Right renal cortex interstitium (tissue), 3 donors: Measurements from ENCODE around the gene MEIS3. TPM values are rescaled to one million over a fixed set of nuclear protein-coding genes. Genes with fewer than 3 reads are reported as not detected.
"Not testable (repeated sequence)": the region's sequence is repeated elsewhere in the genome, so short reads cannot be mapped to it uniquely, and the experiment has no call there.

Source experiments
- DNase-seq, 3 donors: peaks; one replicate each; pipeline ENCODE4 v3.0.0-alpha.2; 2013; ENCODE audit warnings: low read depth in 3 of 3, low spot score in 2 of 3
- polyA plus RNA-seq, 3 donors: library from polyadenylated mRNA; unstranded; fragments of 120-200 nt; gene quantifications; one replicate each; pipeline ENCODE4 v1.2.1, GENCODE V29; 2013; ENCODE audit not compliant: insufficient read length in 3 of 3

Gene MEIS3
- polyA plus RNA-seq, 3 donors: 15.3 to 19.2 (median 17.9) TPM

DNA sequence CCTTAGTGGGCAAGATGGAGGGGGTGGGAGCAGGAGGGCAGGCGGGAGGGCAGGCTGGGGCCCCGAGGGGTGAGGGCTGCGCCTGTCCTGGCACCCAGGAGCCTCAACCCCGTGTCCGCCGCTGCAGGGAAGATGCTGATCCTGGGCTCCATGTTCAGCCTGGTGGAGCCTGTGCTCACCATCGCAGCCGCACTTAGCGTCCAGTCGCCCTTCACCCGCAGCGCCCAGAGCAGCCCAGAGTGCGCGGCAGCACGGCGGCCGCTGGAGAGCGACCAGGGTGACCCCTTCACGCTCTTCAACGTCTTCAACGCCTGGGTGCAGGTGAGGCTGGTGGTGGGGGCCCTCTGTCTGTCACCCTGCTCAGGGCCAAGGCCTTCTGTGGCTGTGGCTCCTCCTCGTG, 46.7 kb downstream of the MEIS3 start:
- no peak for DNase-seq

DNA sequence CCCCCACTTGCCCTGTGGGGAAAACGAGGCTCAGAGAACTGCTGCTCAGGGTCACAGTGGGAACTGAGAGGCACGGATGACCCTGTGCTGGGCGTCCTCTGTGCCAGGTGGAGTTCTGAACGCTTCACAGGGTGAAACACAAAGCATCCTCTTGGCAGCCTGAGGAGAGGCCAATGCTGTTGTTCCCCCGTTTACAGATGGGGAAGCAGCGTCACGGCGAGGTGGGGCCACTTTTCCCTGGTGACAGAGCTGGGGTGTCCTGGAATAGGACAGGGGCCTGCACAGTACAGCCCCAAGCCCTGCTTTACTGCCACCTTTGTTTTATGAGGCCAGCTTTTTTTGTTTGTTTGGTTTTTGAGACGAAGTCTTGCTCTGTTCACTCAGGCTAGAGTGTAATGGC, 48.1 kb downstream of the MEIS3 start:
- no peak for DNase-seq

DNA sequence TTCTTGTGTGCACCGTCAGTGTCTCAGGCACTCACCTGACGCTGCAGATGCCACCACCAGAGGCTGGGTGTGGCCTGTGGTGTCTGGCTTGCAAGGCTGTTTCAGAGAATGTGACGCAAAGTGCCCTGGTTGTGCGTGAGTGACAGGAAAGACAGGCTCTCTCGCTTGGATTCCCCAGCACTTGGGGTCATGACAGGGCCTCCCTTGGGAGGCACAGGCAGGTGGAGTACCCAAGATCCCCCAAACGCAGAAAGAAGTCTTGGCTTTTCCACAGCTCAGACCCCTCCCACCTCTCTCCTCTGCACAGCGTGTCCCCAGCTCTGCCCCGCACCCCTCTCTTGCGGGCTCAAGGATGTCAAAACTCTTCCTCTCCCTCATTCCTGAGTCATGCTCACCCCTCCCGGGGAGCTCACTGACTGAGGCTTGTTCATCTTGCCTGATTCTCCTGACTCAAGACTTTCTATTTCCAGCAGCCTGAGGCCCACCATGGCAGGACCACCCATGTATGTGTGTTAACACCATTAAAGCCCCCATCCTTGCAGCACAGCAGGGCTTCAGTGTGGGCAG, 49.2 kb downstream of the MEIS3 start:
- no peak for DNase-seq

DNA sequence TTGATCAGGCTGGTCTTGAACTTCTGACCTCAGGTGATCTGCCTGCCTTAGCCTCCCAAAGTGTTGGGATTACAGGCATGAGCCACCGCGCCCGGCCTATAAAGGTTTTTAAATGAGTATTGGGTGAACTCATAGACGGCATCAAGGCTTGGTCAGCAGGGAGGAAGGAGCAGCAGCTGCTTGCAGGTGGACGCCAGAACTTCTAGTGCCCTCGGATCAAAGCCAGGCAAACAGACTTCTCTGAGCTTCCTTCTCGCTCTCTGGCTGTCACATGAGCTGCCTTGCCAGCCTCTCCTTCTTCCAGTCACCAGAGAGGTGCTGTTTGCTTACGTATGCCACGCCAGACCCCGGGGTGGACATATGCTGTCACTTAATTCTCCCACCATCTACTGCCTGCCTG, 53.9 kb downstream of the MEIS3 start:
- not testable (repeated sequence) for DNase-seq

DNA sequence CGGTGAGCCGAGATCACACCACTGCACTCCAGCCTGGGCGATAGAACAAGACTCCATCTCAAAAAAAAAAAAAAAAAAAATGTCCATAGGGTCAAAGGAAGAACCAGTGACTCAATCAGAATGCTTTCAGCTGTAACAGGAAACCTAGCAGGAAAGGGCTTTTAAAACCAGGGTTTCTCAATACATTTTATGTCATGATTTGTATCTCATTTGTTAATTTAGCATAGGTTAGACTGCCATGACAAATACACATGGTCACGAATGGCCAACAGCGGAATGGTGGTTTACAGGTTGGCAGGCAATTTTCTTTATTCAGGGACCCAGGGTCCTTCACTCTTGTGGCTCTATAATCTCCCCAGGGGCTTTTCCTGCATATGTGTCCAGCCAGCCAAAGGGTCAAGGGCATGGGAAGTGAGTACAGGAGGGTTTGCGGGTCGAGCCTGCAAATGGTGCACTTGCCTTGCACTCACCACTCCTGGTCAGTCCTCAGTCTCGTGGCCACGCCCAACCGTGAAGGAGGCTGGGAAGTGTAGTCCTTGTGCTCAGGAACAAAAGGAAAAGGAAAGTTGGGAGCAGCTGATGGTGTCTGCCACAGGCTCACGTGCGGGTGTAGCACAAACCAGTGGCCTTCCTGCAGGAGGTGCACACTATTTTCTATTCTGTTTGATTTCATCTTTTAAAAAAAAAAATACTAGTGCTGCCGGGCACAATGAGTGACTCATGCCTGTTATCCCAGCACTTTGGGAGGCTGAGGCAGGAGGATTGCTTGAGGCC, 55.4 kb downstream of the MEIS3 start:
- no peak for DNase-seq

GRCh38 chr19:47362321-47362720, 57.0 kb downstream of the MEIS3 start:
- no peak for DNase-seq

- DNase-seq: no peak
Observed at GRCh38 chr19:47358936-47359335, 60.4 kb downstream of the MEIS3 start.

DNA sequence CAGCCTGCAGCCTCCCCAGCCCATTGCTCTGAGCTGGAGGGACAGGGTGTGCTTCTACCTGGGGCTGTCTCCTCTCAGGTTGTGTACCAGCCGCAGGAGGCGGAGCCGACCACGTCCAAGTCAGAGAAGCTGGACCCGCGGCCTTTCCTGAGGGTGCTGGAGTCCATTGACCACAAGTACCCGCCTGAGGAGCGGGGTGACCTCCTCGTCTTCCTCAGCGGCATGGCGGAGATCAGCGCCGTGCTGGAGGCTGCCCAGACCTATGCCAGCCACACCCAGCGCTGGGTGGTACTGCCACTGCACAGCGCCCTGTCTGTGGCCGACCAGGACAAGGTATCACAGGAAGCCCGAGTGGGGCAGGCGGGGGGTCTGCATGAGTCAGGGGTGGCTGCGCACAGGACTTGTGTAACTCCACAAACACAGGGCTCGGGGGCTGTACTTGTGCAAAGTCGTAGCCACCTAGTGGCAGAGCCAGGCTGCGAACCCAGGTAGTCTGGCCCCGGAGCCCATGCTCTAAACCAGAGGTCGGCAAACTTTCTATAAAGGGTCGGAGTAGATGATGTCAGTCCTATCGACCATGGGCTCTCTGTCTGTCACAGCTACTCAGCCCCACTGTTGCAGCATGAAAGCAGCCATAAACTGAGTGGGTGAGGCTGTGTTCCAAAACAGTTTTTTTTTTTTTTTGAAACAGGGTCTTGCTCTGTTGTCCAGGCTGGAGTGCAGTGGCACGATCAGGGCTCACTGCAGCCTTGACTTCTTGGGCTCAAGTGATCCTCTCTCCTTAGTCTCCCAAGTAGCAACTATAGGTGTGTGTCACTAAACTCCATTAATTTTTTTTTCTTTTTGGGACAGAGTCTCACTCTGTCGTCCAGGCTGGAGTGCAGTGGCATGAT, 61.3 kb downstream of the MEIS3 start:
- no peak for DNase-seq

- no peak for DNase-seq
Observed at GRCh38 chr19:47356900-47357299, 62.4 kb downstream of the MEIS3 start.

DNA sequence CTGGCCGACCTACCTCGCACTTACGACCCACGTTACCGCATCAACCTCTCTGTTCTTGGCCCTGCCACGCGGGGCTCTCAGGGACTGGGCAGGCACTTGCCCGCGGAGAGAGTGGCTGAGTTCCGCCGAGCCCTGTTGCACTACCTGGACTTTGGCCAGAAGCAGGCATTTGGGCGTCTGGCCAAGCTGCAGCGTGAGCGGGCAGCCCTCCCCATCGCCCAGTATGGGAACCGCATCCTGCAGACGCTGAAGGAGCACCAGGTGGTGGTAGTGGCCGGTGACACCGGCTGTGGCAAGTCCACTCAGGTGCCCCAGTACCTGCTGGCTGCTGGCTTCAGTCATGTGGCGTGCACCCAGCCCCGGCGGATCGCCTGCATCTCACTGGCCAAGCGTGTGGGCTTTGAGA, 66.0 kb downstream of the MEIS3 start:
- DNase-seq: no peak

Other genes with a start within 250 kb of the MEIS3 start
- 1 to 10 TPM; 1.1 to 1.2 (median 1.1) TPM for gene BBC3, start 188.3 kb downstream of the MEIS3 start, polyA plus RNA-seq
- 10 to 100 TPM; 18.9 to 20.4 (median 19.9) TPM for gene CCDC9, start 163.0 kb downstream of the MEIS3 start, polyA plus RNA-seq
- 1 to 10 TPM; 5.1 to 6.1 (median 5.5) TPM for gene INAFM1, start 144.6 kb downstream of the MEIS3 start, polyA plus RNA-seq
- 1 to 10 TPM; 3.9 to 4.6 (median 4.0) TPM for gene C5AR1, start 109.7 kb downstream of the MEIS3 start, polyA plus RNA-seq
- under 1 TPM; 0.27 to 0.35 (median 0.29) TPM for gene C5AR2, start 87.4 kb downstream of the MEIS3 start, polyA plus RNA-seq
- 10 to 100 TPM in 2 of 3 donors, 1 to 10 TPM in 1; 9.9 to 10.9 (median 10.5) TPM for gene DHX34, start 70.2 kb downstream of the MEIS3 start, polyA plus RNA-seq
- under 1 TPM; 0.07 to 0.28 (median 0.08) TPM for gene SLC8A2, start 52.4 kb upstream of the MEIS3 start, polyA plus RNA-seq
- 10 to 100 TPM; 10.6 to 12.9 (median 12.0) TPM for gene KPTN, start 64.7 kb upstream of the MEIS3 start, polyA plus RNA-seq
- gene NAPA, start 95.5 kb upstream of the MEIS3 start, polyA plus RNA-seq: 100 to 1,000 TPM; 159 to 174 (median 160) TPM
- under 1 TPM; 0.18 to 0.23 (median 0.22) TPM for gene ZNF541, start 153.6 kb upstream of the MEIS3 start, polyA plus RNA-seq
- 1 to 10 TPM; 8.0 to 9.7 (median 9.6) TPM for gene BICRA, start 189.6 kb upstream of the MEIS3 start, polyA plus RNA-seq